ENCODE data around the gene NCEH1. TPM values are rescaled to one million over a fixed set of nuclear protein-coding genes. Genes with fewer than 3 reads are reported as not detected.
"Not testable (repeated sequence)": the region's sequence is repeated elsewhere in the genome, so short reads cannot be mapped to it uniquely, and the experiment has no call there.

The NCEH1 gene
- total RNA-seq, 2 donors from 2014 or later: 1.0 to 2.4 TPM

DNA sequence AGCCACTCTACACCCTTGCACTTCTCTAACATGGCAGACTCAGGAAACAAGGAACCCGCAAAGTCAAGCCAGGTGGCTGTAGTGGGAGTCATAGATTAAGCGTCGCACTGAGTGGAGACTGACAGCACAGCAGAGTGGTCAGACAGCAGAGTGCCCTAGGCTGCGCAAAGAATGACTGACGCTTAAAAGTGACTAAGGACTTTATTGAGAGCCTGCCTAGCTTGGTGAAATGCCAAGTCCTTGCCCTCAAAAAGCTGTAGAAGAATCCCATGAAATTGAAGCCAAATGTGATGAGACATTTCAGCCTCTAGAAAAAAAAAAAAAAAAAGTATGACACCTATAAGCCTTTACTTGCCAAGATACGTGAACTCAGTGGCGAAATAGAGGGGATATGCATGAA, 30.2 kb downstream of the NCEH1 start:
- DNase-seq (no peak), ATAC-seq (no peak)
- H3K27ac Mint-ChIP-seq: no peak overlapping the region
- H3K4me3 Mint-ChIP-seq: no peak overlapping the region
- no peaks in the 10 kb centered on the region for H3K27me3 Mint-ChIP-seq
- H3K9me3 ChIP-seq (ENCODE audit: control insufficient read depth, low read length, poor library complexity, severe bottlenecking): no peaks in the 10 kb centered on the region
- peaks cover 8% of the 10 kb centered on the region for H3K4me1 Mint-ChIP-seq
- peaks cover 4% of the 10 kb centered on the region for H3K36me3 Mint-ChIP-seq (ENCODE audit: low read depth)

- peaks cover 3% of the 10 kb centered on the region for H3K36me3 Mint-ChIP-seq (ENCODE audit: low read depth)
- no peaks in the 10 kb centered on the region for H3K27me3 Mint-ChIP-seq
- DNase-seq (no peak), ATAC-seq (no peak)
- peaks cover 4% of the 10 kb centered on the region for H3K4me1 Mint-ChIP-seq
- H3K9me3 ChIP-seq (ENCODE audit: control insufficient read depth, low read length, poor library complexity, severe bottlenecking): no peaks in the 10 kb centered on the region
- no peak overlapping the region for H3K4me3 Mint-ChIP-seq
- no peak overlapping the region for H3K27ac Mint-ChIP-seq
Measured at GRCh38 chr3:172679599-172679998, 31.3 kb downstream of the NCEH1 start.

GRCh38 chr3:172678068-172678467, 32.8 kb downstream of the NCEH1 start:
- no peak for DNase-seq
- peaks cover 3% of the 10 kb centered on the region for H3K36me3 Mint-ChIP-seq (ENCODE audit: low read depth)
- H3K4me1 Mint-ChIP-seq: peaks cover 7% of the 10 kb centered on the region
- H3K27me3 Mint-ChIP-seq: no peaks in the 10 kb centered on the region
- no peak overlapping the region for H3K27ac Mint-ChIP-seq
- no peaks in the 10 kb centered on the region for H3K9me3 ChIP-seq (ENCODE audit: control insufficient read depth, low read length, poor library complexity, severe bottlenecking)
- ATAC-seq: no peak
- no peak overlapping the region for H3K4me3 Mint-ChIP-seq

GRCh38 chr3:172676196-172676922, 34.5 kb downstream of the NCEH1 start:
- no peak for ATAC-seq
- H3K9me3 ChIP-seq (ENCODE audit: control insufficient read depth, low read length, poor library complexity, severe bottlenecking): no peaks in the 10 kb centered on the region

GRCh38 chr3:172675441-172676193, 35.2 kb downstream of the NCEH1 start:
- H3K27me3 Mint-ChIP-seq: no peaks in the 10 kb centered on the region
- peaks cover 7% of the 10 kb centered on the region for H3K4me1 Mint-ChIP-seq
- ATAC-seq (no peak), DNase-seq (no peak)
- H3K9me3 ChIP-seq (ENCODE audit: control insufficient read depth, low read length, poor library complexity, severe bottlenecking): no peaks in the 10 kb centered on the region
- no peak overlapping the region for H3K27ac Mint-ChIP-seq
- H3K36me3 Mint-ChIP-seq (ENCODE audit: low read depth): no peaks in the 10 kb centered on the region
- no peak overlapping the region for H3K4me3 Mint-ChIP-seq

More at GRCh38 chr3:172676196-172676922, 34.5 kb downstream of the NCEH1 start:
- Mint-ChIP-seq H3K36me3 (ENCODE audit: low read depth) (peaks cover 3% of the 10 kb centered on the region), H3K27me3 (no peaks in the 10 kb centered on the region), H3K27ac (no peak overlapping the region), H3K4me1 (peaks cover 7% of the 10 kb centered on the region), H3K4me3 (no peak overlapping the region)
- no peak for DNase-seq

- no peak overlapping the region for H3K27ac Mint-ChIP-seq
- H3K27me3 Mint-ChIP-seq: no peaks in the 10 kb centered on the region
Measured at GRCh38 chr3:172673210-172673679, 37.6 kb downstream of the NCEH1 start.

GRCh38 chr3:172669021-172669420, 41.8 kb downstream of the NCEH1 start:
- DNase-seq (no peak), ATAC-seq (no peak)
- Mint-ChIP-seq H3K27me3 (no peaks in the 10 kb centered on the region), H3K4me1 (peaks cover 19% of the 10 kb centered on the region), H3K27ac (no peak overlapping the region), H3K4me3 (no peak overlapping the region), H3K36me3 (ENCODE audit: low read depth) (peaks cover 3% of the 10 kb centered on the region)
- H3K9me3 ChIP-seq (ENCODE audit: control insufficient read depth, low read length, poor library complexity, severe bottlenecking): no peaks in the 10 kb centered on the region

More at GRCh38 chr3:172673210-172673679, 37.6 kb downstream of the NCEH1 start:
- H3K4me1 Mint-ChIP-seq: peaks cover 7% of the 10 kb centered on the region
- DNase-seq (peak in 2 of 3 donors; percentile 10 to 41), ATAC-seq (peak; percentile 66)
- no peaks in the 10 kb centered on the region for H3K36me3 Mint-ChIP-seq (ENCODE audit: low read depth)
- H3K9me3 ChIP-seq (ENCODE audit: control insufficient read depth, low read length, poor library complexity, severe bottlenecking): no peaks in the 10 kb centered on the region
- H3K4me3 Mint-ChIP-seq: no peak overlapping the region

DNA sequence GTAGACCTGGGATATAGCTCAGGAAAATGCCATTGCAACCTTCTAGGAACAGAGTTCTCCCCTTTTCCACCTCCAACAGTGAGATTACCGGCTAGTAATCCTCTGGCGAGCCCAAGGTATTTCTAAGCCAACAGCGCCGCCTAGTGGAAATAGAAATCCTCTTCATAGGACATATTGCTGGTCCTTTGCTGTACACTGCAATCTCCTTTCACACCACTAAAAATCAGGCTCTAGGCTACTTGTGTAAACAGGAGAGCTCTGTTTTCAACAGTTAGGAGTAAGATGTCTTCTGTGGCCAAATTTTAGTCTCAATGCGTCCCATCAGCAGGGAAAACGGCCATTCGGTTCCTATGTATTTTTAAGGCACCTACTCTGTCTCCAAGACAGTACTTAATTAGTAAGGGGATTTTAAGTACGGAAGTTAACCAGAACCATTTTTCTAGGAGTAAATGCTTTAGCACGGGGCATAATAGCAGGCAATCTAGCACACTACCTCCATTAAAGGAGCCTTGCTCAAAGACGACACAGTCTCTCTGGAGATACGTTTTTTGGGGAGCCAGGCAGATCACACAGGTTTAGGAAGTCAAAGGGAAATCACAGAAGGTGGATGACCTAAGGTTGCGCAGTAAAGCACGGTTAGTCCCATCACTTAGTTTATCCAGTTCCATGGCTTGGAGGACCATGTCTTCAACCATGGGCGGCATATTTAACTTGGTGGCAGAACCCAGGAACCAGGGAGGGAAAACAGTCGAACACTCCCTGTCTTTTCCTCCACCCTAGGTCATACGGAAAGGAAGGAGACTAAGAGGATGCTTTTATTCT, 43.8 kb downstream of the NCEH1 start:
- ATAC-seq (peak; percentile 95), DNase-seq (peak; percentile 42 to 76 (median 45))
- Mint-ChIP-seq H3K4me1 (peaks cover 15% of the 10 kb centered on the region), H3K27me3 (no peaks in the 10 kb centered on the region), H3K4me3 (peak overlapping the region; percentile 73), H3K36me3 (ENCODE audit: low read depth) (peaks cover 3% of the 10 kb centered on the region), H3K27ac (peak overlapping the region; percentile 72)
- H3K9me3 ChIP-seq (ENCODE audit: control insufficient read depth, low read length, poor library complexity, severe bottlenecking): no peaks in the 10 kb centered on the region

GRCh38 chr3:172666181-172666872, 44.5 kb downstream of the NCEH1 start:
- Mint-ChIP-seq H3K4me3 (peak overlapping the region; percentile 73), H3K4me1 (peaks cover 15% of the 10 kb centered on the region), H3K27ac (peak overlapping the region; percentile 72), H3K36me3 (ENCODE audit: low read depth) (peaks cover 3% of the 10 kb centered on the region), H3K27me3 (no peaks in the 10 kb centered on the region)
- ATAC-seq (no peak), DNase-seq (no peak)
- H3K9me3 ChIP-seq (ENCODE audit: control insufficient read depth, low read length, poor library complexity, severe bottlenecking): no peaks in the 10 kb centered on the region

DNA sequence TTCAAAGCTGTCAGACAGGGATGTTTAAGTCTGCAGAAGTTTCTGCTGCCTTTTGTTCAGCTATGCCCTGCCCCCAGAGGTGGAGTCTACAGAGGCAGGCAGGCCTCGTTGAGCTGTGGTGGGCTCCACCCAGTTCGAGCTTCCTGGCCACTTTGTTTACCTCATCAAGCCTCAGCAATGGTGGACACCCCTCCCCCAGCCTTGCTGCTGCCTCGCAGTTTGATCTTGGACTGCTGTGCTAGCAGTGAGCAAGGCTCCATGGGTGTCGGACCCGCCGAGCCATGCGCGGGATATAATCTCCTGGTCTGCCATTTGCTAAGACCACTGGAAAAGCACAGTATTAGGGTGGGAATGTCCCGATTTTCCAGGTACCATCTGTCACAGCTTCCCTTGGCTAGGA, 45.4 kb downstream of the NCEH1 start:
- not testable (repeated sequence) for DNase-seq; H3K36me3 Mint-ChIP-seq (ENCODE audit: low read depth); H3K9me3 ChIP-seq (ENCODE audit: control insufficient read depth, low read length, poor library complexity, severe bottlenecking); H3K27ac Mint-ChIP-seq; ATAC-seq; H3K27me3 Mint-ChIP-seq
- peak overlapping the region; percentile 49 for H3K4me3 Mint-ChIP-seq
- peaks cover 19% of the 10 kb centered on the region for H3K4me1 Mint-ChIP-seq

DNA sequence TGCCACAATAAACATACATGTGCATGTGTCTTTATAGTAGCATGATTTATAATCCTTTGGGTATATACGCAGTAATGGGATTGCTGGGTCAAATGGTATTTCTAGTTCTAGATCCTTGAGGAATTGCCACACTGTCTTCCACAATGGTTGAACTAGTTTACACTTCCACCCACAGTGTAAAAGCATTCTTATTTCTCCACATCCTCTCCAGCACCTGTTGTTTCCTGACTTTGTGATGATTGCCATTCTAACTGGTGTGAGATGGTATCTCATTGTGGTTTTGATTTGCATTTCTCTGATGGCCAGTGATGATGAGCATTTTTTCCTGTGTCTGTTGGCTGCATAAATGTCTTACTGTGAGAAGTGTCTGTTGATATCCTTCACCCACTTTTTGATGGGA, 50.4 kb downstream of the NCEH1 start:
- H3K9me3 ChIP-seq (ENCODE audit: control insufficient read depth, low read length, poor library complexity, severe bottlenecking); H3K27ac Mint-ChIP-seq; H3K4me1 Mint-ChIP-seq; H3K36me3 Mint-ChIP-seq (ENCODE audit: low read depth); ATAC-seq; H3K27me3 Mint-ChIP-seq; DNase-seq: not testable (repeated sequence)
- peak overlapping the region; percentile 13 for H3K4me3 Mint-ChIP-seq

- H3K27me3 Mint-ChIP-seq: no peaks in the 10 kb centered on the region
- H3K36me3 Mint-ChIP-seq (ENCODE audit: low read depth): no peaks in the 10 kb centered on the region
- no peak overlapping the region for H3K4me3 Mint-ChIP-seq
- peaks cover 6% of the 10 kb centered on the region for H3K4me1 Mint-ChIP-seq
- no peaks in the 10 kb centered on the region for H3K9me3 ChIP-seq (ENCODE audit: control insufficient read depth, low read length, poor library complexity, severe bottlenecking)
- no peak for ATAC-seq
- H3K27ac Mint-ChIP-seq: no peak overlapping the region
- no peak for DNase-seq
Measured at GRCh38 chr3:172659246-172660002, 51.4 kb downstream of the NCEH1 start.

Data from T-helper 17 cell (primary cell).